Renal pelvis (tissue), 4 donors: ENCODE measurements around the gene MYBPH. TPM values are rescaled to one million over a fixed set of nuclear protein-coding genes. Genes with fewer than 3 reads are reported as not detected.
A peak's percentile ranks its signal among the peaks of the same experiment; 100 is the strongest.

ENCODE experiments used
- DNase-seq: peaks from one replicate; pipeline ENCODE4 v3.0.0-alpha.2; 2013
- polyA plus RNA-seq, 3 donors: library from polyadenylated mRNA; unstranded; fragments of 120-200 nt; gene quantifications; one replicate each; pipeline ENCODE4 v1.2.1, GENCODE V29; 2013; ENCODE audit not compliant: insufficient read length in 3 of 3

The MYBPH gene
- polyA plus RNA-seq, 3 donors, result 0.40 to 0.57 (median 0.50) TPM

DNA sequence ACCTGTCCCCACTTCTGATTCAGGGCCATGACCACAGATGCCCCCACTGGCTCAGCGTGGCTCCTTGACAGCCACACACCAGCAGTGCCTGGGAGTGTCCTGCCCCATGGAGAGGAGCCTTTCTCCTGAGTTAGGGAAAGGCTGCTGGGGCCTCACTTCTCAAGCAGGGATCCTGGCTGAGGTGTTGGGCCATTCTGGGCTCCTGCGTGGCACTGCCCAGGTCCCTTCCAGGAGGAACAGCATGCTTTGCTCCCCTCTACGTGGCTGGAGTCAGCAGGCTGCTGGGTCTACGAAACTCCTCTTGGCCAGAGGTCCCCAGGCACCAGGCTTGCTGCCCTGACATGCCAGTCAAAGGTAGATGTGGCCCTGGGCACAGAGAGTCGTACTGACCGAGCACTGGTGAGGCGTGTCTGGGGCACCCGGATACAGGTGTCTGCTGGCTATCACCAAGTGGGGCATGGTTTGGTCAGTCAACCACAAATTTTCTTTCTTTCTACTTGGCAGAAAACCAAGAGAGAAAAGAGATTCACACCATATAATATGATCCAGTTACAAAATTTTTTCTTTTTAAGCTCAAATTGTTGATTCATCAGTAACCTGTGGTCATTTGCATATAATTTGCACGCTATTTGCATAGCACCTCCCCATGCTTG lies 44.0 kb downstream of the MYBPH start:
- DNase-seq, result no peak

DNA sequence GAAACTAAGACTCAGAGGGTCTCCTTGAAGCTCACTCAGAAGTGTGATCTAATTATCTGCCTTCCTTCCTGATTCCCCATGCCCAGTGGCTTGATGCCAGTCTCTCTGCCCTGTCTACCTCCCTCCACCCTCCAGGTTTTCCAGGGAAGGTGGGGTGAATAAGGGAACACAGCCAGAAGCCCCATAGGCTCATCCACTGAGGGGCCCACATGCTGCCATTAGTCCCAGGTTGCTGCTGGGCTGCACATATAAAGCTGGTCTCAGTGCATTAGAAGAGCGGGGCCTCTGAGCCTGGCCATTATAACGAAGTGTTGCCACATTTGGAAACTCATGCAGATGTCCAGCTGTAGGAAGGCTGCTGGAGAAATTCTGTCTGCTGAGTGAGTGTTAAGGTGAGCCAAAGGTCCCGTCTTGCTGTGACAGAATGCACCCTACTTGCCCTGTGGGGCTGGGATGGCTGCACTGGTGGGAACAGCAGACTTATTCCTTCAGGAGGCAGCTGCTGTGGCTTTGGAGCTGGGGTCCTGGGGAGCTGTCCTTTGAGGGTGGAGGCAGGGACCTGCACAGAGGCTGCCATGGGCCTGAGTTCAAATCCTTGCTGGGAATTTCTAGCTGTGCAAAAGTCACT lies 45.2 kb downstream of the MYBPH start:
- DNase-seq, result no peak

DNA sequence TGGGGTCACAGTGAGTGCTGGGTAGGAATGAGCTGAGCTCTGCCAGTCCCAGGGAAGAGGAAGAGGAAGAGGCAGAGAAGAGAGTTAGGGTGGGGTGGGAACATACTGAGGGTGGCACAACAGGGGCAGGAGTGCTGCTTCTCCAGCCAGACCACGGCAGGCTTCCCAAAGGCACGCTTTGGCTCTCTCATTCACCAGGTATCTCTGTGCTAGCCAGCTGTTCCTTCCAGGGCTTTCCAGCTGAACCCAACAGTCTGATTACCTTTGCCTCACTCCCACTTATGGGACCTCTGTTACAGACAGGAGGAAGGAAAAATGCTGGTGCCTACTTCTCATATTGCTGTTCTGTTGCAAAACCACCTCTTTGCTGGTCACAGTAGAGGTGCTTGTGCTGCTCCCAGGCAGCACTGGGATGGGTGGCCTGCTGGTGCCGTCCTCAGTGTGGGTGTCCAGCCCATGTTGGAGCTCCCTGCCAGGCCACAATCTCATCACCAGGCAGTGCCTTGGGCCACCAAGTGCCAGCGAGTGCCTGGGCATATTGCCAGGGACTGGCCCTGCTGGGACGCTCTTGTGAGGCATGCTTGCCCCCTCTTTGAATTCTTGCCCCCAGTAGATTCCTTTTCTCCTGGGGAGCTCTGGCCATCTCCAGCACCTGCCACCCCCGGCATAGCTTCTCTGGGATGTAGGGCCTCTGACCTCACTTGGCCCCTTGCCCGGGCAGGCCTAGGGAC lies 46.0 kb downstream of the MYBPH start:
- no peak for DNase-seq

DNA sequence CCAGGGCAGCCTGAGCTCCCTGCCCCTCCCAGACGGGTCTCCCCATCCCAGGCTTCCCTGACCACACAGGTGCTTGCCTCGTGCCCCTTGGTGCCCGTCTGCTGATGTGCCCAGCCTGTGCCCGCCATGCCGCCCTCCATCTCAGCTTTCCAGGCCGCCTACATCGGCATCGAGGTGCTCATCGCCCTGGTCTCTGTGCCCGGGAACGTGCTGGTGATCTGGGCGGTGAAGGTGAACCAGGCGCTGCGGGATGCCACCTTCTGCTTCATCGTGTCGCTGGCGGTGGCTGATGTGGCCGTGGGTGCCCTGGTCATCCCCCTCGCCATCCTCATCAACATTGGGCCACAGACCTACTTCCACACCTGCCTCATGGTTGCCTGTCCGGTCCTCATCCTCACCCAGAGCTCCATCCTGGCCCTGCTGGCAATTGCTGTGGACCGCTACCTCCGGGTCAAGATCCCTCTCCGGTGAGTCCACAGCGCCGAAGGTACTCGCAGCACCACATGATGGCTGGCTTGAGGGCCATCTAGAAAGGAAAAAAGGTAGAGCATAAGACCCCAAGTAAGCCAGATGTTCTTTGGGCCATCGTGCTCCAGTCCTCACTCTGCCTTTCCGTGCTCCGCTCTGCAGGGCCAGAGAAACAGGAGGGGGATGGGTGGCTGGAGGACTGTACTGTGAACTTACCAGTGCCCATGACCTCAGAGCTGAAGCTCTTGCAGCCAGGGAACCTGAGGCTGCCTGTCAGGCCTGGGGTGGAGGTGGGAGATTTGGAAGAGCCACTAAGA lies 46.7 kb downstream of the MYBPH start:
- no peak for DNase-seq

DNA sequence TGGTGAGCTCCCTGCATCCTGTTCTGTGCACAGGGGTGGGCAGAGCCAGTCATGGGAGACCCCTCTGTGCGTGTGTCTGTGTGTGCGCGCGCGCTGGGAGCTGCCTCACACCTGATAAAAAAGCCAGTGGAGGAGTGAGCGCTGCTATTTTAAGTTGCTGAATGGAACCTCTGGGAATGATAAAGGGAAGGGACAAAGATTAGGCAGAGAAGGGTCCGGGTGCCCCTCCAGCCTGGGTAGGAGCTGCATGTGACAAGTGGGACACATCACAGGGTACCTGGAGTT lies 47.3 kb downstream of the MYBPH start:
- DNase-seq, result no peak

DNA sequence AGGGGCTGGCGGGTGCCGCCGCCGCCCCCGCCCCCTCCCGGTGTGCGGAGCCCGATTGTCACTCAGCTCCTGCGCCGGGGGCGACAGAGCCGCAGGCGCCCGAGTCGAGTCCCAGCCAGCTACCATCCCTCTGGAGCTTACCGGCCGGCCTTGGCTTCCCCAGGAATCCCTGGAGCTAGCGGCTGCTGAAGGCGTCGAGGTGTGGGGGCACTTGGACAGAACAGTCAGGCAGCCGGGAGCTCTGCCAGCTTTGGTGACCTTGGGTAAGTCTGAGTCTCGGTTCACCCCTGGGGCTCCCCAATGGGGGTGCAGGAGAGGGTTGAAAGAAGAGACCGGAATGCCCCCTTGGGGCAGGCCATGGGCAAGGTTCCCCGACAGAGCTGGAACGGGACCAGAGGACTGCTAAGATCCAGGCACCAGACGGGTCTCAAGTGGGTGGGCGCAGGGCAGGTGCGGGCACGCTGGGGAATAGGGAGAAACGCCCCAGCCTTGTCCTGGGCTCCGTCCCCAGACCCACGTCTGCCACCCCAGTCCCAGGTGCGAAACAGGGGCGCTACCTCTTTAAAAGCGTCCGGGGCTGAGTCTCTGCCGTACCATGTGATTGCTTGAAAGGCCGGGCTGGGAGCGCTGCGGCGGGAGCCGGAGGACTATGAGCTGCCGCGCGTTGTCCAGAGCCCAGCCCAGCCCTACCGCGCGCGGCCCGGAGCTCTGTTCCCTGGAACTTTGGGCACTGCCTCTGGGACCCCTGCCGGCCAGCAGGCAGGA lies 47.8 kb downstream of the MYBPH start, which contains the start of gene ADORA1:
ADORA1 (plus strand) TSS at position 61 of the 765 bp plus-strand sequence. CDS start 1,116 bp downstream, outside the sequence.
- DNase-seq, result peak; percentile 68

DNA sequence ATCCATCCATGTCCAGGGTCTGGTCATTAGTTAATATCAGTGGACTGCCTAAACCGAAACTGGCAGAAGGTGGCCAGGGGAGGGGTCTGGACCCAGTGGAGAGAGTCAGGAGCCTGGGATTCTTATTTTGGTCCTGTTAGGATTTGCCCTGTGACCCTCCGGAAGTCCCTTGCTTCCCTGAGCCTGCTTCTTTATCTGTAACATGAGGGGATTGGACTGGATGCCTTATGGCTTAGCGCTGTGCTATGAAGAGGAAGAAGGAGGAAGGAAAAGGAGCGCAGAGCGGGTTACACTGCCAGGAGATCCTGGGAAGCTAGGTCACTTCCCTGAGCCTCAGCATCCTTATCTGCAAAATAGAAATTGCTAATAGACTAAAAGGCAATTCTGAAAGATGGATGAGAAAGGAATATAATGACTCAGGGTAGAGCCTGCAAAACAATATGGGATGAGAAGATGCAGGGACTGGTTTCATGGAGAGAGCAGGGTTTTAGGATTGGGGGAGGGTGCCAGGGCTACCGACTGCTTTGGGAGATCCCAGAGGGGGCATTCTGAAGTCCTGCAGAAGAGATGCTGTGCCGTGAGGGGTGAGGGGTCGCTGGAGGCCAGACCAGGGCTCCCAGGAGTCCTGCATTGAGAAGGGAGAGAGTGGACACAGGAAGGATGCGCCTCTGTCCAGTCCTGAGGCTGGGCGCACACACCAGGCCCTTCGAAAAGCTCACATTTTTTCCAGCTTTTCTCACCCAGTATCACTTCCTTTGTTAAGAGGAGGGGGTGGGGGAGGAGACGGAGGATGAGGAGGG lies 48.6 kb downstream of the MYBPH start:
- DNase-seq, result no peak

DNA sequence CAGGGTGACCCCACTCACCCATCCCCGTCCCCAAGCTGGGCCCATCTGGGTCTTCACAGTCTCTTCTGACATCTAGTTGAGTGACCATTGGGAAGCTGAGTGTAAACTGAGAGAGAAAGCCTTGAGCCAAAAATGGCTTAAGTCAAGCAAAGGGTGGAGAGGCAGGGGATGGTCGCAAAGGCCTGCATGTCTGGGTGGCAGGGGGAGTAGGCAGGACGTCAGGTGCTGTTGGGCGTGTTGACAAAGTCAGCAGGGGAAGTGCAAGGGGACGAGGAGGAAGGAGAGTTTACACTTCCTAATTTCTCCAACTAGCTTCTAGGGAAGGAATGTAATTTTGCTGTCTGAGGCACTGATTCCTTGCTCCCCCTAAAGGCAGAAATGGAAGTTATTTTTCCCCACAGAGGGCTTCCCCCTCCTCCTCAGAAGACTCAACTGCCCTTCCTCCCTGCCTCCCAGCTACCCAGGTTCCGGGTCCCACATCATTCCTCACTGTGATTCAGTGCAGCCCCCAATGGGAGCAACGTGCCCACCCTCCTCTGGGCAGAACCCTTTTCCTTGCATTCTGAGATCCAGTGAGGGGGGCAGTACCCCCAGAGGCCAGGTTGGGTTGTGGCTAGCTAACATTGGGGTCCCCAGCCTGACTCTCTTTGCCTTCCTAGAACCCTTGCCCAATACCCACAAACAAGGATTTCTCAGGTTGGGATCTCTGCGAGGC lies 49.3 kb downstream of the MYBPH start:
- DNase-seq, result no peak

DNA sequence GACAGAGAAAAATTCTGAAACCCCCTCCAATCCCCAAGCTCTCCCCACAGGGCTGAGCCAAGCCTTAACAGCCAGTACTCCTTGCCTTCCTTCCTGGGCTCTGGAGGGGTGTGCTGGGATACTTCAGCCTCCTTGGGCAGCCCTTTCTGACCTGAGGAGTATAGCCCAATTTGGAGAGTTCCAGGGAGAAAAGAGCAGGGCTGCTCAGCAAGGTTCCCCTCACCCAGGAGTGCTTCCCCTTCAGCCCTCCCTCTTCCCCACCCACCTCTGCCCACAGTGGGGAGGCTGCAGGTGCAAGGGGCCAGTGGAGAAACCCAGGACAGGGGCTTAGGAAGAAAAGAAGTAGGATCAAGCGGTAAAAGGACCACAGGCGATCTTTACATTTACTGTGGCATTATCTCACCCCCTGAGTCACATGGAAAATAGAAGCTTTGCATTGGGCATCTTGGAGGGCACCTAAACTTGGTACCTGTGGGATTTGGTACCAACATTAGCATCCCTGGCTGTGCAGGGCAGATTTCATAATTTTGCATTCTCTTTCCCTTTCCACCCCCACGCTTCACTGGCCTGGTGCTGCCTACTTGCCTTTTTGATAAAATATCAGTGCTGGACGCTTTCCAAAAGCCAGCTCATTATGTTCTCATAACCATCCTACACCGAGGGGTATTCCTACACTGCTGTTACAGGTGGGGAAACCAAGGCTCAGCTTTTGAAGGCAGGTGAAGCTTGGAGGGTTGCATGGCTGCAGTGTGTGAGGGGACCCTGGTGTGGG lies 50.9 kb downstream of the MYBPH start:
- no peak for DNase-seq

DNA sequence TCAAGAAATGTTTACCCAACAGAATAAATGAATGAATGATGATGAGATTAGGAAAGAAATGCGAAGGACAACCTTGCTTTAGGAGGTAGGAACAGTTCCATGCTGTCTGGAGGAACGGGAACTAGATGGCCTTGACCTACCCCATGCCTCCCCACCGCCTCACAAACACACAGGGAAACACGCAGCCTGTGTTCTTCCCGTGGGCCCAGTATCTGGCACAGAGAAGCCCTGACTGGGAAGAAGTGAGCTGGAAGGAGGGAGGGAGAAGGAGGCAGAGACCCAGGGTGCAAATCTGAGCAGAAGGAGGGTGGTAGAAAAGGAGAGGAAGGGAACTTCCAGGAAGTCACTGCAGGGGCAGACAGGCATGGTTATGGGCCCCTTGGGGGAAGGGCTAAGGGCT lies 51.6 kb downstream of the MYBPH start:
- no peak for DNase-seq

DNA sequence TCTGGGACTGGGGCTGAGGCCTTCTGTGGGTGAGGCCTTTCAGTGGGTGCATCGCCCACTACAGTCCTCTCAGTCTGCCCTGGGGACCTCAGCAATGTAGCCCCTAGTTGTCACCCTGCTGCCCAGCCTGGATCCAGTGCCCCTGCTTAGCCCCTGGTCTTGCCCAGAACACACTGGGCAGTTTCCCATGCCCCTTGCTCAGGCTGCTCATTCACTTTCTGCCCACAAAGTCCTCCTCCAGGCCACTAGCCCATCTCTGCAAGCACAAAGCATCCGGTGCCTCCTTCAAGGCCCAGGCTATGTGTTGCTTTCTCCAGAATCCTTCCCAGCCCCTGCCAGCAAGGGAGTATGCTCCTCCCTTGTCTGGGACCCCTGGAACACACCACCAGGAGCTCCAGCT lies 53.5 kb downstream of the MYBPH start:
- no peak for DNase-seq

DNA sequence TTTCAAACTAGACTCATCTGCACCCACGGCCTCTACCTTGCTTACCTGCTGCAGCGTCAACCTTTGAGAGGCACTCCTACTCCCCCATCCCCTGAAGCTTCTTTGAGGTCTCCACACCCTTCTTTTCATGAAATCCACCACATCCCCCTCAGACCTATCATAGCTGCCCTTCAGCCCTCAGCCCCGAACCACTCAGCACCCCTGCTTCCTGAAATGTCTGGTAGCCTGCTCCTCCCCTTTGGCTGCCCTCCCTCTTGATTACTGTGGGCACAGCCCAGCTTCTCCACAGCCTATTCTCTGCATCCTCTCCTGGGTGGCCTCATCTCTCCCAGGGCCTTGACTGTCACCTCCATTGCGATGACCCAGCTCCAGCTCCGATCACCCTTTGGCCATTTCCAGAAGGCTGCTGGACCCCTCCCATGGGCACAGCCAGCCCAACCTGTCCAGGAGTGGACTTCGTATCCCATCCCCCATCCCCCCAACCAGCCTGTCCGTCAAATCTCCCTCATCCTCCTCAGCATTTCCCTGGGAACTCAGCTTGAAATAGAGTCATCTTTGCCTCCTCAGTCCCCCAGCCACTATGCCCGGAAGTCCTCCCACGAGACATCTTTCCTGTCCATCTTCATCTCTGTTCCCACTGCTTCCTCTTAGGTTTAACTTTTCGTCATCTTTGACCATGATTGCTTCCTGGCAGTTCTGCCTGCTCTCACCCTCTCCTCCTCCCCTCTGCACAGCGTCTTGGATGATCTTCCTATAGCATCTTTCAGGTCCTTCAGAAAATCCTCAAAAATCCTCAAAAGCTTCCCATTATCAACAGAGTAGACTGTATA lies 54.2 kb downstream of the MYBPH start:
- DNase-seq, result no peak

DNA sequence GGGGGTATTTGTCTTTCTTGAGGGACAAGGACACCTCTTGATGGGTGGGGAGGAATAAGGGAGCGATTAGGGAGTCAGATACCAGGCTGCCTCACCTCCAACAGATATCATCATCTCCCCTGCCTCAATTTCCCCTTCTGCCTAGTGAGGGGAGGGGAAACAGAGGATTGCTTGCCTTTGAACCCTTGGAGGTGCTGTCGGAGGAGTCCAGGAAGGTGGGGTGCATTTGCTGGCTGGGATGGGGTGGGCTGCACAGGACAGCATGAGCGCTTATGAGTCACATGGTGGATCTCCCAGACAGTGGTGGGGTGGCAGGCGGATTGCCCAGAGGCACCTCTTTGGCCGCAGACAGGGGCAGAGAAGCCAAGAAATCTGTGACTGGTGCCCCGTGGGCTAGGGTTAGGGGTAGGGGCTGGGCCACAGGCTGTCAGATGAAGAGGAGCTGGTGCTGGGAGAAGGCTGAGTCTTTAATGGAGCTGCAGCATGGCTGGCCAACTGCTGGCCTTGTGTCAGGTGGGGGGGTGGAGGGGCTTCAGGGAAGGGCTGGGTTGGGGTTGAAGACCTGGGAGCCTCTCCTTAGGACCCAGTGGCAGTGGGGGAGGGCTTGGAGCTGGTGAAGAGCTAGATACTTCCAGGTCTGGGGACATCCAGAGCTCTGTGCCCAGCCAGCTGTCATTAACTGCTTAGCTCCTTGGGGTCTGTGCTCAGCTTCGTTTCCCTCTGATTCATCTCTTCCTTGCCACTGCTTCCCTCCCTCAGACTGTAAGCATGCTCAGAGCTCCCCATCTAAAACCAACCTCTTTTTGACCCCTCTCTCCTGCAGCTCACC lies 55.1 kb downstream of the MYBPH start:
- no peak for DNase-seq
